HL-60 (cell line): ENCODE results near the gene AFF4.

Source experiments
- CTCF ChIP-seq: IDR thresholded peaks from one replicate; pipeline ENCODE4 v1.5.1; 2011; ENCODE audit warnings: low read length, control low read depth, inconsistent platforms; ENCODE audit not compliant: insufficient read depth
- GABPA ChIP-seq: IDR thresholded peaks from 2 replicates; pipeline ENCODE4 v1.6.1; 2012; ENCODE audit warnings: low read depth
- POLR2AphosphoS5 ChIP-seq: IDR thresholded peaks from 2 replicates; pipeline ENCODE4 v1.6.1; 2012; ENCODE audit warnings: low read depth

- TF ChIP-seq CTCF (no peak), GABPA (no peak), POLR2AphosphoS5 (no peak)
Measured at GRCh38 chr5:132840313-132840712, 123.1 kb downstream of the AFF4 start.
